ENCODE measurements around the gene CACNA1A.
"Not testable (repeated sequence)": the region's sequence is repeated elsewhere in the genome, so short reads cannot be mapped to it uniquely, and the experiment has no call there.

CACNA1A gene

DNA sequence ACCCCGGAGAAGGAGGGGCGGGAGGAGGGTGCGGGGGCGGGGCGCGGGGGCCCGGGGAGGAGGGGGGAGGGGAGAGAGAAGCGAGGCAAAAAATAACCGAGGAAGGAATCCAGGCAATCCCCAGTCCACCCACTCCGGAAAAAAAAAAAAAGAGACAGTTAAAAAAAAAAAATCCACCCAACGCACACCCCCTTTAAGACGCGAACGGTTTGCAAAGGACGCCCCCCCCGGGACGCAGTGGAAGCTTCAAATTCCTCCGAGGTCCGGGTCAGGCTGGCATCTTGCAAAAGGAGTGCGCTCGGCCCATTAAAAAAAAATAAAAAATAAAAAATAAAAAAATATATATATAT is at the start of gene CACNA1A:
TSS of gene CACNA1A (minus strand) at position 9 of the 350 bp plus-strand sequence. CDS start 255 bp downstream, outside the sequence.
- DNase-seq (ENCODE audit: low read depth): no peak

GRCh38 chr19:13554506-13555240 is 48.4 kb upstream of the CACNA1A start:
- DNase-seq (ENCODE audit: low read depth): no peak

DNA sequence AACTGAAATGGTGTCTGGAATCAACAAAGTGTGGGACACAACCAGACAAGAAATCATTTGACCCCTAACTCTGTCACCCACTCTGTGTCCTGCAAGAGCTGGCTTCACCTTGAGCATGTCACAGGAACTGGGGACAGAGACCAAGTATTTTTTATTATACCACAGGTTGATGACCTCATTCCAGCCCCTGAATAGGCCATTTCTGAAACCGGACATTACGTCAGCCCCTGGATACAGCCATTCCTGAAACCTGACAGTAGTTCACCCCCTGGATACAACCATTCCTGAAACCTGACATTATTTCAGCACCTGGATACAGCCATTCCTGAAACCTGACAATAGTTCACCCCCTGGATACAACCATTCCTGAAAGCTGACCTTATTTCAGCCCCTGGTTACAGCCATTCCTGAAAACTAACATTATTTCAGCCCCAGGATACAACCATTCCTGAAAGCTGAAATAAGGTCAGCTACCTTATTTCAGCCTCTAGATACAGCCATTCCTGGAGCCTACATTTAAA is 47.7 kb upstream of the CACNA1A start:
- no peak for DNase-seq (ENCODE audit: low read depth)

GRCh38 chr19:13548131-13548530 is 41.9 kb upstream of the CACNA1A start:
- no peak for DNase-seq (ENCODE audit: low read depth)

DNA sequence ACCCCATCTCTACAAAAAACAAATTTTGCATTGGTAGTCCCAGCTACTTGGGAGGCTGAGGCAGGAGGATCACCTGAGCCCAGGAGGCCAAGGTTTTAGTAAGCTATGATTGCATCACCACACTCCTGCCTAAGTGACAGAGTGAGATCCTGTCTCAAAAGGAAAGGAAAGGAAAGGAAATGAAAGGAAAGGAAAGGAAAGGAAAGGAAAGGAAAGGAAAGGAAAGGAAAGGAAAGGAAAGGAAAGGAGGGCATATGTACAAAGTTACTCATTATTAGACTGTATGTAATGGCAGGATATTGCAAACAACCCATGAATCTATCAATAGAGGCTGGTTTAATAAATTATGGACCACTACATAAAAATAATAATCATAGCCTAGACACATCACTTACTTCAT is 40.8 kb upstream of the CACNA1A start:
- DNase-seq (ENCODE audit: low read depth): no peak

DNA sequence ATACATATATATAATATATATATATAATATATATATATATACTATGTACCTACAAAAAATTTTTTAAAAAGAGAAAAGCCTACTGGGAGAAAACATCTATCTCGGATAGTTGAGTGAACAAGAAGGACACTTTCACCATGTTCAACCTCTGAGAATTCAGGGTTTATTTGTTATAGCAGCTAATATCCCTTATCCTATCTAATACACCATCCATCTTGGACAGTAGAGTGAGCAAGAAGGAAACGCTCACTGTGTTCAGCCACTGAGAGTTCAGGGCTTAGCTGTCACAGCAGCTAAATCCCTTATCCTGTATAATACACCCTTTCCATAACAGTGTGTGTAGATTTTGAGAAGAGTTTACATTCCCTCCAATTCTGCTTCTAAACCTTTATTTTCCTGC is 38.1 kb upstream of the CACNA1A start:
- no peak for DNase-seq (ENCODE audit: low read depth)

GRCh38 chr19:13541554-13541953 is 35.3 kb upstream of the CACNA1A start:
- DNase-seq (ENCODE audit: low read depth): no peak

DNA sequence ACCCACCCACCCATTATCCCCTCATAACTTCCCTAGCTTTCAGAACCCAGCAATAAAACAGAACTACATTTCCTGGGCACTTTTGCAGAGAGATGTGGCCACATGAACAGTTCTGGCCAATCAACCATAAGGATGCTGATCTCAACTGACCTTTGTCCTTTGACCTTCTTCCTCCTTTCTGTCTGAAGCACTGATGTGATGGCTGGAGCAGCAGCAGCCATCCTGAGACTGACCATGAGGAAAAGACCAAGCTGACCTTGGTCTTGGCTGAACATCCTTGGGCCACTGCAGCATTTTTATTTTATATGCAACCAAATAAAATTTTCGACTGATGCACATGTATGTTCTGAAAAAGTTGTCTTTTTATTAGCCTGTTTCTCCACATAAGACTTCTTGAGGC is 33.1 kb upstream of the CACNA1A start:
- no peak for DNase-seq (ENCODE audit: low read depth)

DNA sequence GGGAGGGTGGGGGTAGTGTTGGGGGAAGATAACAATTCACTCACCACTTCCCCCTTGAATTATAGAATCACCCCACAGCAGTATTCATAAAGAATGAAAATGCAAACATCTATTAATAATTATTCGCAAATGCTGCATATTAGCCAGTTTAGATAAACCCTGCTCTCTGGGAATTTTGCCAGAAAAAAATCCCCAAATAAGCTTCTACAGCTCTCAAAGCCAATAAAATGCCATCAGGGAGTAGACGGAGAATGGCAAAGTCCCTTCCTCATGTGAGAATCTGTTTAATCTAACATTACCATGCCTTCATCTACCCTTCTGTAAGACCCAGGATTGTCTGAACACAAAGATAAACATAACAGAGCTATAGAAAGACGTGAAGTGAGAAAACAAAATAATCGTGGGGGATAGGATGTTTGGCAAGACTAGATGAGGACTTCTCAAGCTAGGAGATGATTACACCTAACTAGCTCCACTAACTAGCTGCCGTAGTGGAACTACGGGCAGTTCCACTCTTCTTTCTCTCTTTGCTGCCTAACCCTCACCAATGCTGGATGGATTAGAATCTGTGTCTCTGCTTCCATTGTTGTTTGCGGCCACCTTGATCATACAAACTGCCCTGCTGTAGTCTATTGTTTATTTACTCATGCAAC is 32.4 kb upstream of the CACNA1A start:
- DNase-seq (ENCODE audit: low read depth): no peak

DNA sequence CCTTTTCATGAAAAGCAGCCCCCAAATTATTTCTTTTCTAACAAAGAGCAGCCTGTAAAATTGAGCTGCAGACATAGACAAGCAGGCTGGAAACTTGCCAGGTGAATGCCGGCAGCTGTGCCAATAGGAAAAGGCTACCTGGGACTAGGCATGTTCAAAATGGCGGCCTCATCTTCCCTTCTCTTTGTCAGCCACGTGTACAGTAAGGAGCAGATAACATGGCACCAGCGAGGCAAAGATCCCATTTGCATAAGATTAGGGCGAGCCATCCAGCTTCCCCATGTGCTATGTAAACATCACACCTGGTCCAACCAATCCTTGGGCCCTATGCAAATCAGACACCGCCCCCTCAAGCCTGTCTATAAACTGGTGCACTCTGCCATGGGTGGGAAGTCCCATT is 31.2 kb upstream of the CACNA1A start:
- no peak for DNase-seq (ENCODE audit: low read depth)

GRCh38 chr19:13530720-13531119 is 24.4 kb upstream of the CACNA1A start:
- no peak for DNase-seq (ENCODE audit: low read depth)

GRCh38 chr19:13529721-13530120 is 23.4 kb upstream of the CACNA1A start:
- not testable (repeated sequence) for DNase-seq (ENCODE audit: low read depth)

GRCh38 chr19:13526552-13526951 is 20.3 kb upstream of the CACNA1A start:
- DNase-seq (ENCODE audit: low read depth): peak; percentile 4

DNA sequence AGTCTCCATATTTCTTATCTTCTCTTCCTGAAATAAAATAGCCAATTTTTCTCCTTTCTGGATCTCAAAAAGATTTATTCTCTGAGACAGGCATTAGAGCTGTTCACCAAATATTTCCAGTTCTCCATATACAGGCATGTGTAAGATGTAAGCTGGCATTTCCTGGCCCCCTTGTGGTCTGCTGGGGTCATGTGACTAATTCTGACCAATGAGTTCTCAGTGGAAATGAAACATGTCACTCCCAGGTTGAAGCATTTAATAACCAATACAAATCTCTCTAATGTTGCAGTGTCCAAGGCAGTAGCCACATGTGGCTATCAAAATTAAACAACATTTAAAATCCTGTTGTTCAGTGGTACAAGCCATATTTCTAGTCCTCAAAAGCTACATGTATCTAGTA is 14.8 kb upstream of the CACNA1A start:
- DNase-seq (ENCODE audit: low read depth): no peak

DNA sequence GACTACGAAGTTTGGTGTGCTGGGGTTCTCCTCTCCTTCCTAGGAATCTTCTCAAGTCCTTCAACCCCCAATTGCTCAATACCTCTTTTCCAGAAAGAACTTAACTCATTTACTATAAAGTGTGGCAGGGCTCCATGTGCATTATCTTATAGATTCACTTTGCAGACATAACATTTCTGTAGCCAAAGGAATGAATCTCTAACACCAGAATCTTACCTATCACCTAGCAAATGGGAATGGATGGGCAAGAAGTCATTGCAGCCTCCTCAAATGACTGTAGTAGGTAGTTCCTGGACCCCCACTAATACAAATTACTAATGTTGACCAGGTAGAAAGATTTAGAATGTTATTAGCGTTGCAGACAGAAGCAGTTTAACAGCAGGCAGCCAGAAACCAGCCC is 5.7 kb upstream of the CACNA1A start:
- no peak for DNase-seq (ENCODE audit: low read depth)

GRCh38 chr19:13507053-13507611 is 853 bp upstream of the CACNA1A start:
- no peak for DNase-seq (ENCODE audit: low read depth)

- DNase-seq (ENCODE audit: low read depth): peak; percentile 16
These were observed 363 bp downstream of the CACNA1A start for GRCh38 chr19:13505761-13506470.

- no peak for DNase-seq (ENCODE audit: low read depth)
These were observed 1.0 kb downstream of the CACNA1A start for GRCh38 chr19:13505164-13505695.

GRCh38 chr19:13503570-13504235 is 2.6 kb downstream of the CACNA1A start:
- DNase-seq (ENCODE audit: low read depth): no peak

DNA sequence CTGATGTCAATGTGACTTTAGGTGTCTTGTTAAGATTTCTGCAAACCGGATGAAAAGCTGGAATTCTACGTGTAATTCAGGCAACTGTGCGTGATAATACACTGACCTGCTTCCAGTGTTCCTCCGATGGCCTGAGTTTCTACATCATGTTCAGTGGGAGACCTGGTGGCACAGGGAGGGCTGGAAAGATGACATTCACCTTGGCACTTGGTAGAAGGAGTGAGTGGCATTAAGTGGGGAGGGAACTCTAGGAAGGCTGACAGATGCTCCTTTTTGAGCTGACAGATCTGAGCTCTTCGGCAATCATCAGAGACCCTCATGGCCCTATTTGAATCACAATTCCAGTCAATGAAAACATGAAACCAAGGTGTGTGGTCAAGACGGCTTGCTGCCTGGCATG is 4.0 kb downstream of the CACNA1A start:
- no peak for DNase-seq (ENCODE audit: low read depth)

- DNase-seq (ENCODE audit: low read depth): no peak
These were observed 6.6 kb downstream of the CACNA1A start for GRCh38 chr19:13499692-13500091.
